ENCODE data around the gene C1QTNF5. TPM values are rescaled to one million over a fixed set of nuclear protein-coding genes. Genes with fewer than 3 reads are reported as not detected.

Gene C1QTNF5
- polyA plus RNA-seq, 3 donors: 24.4 to 32.5 (median 25.5) TPM

- no peak for DNase-seq
Observed at GRCh38 chr11:119363081-119363850, 22.6 kb upstream of the C1QTNF5 start.

GRCh38 chr11:119362741-119363080, 22.0 kb upstream of the C1QTNF5 start:
- no peak for DNase-seq

GRCh38 chr11:119361941-119362725, 21.4 kb upstream of the C1QTNF5 start:
- DNase-seq: no peak

GRCh38 chr11:119361056-119361787, 20.5 kb upstream of the C1QTNF5 start:
- peak; percentile 84 for DNase-seq

- DNase-seq: no peak
Observed at GRCh38 chr11:119359365-119360214, 18.9 kb upstream of the C1QTNF5 start.

- no peak for DNase-seq
Observed at GRCh38 chr11:119357074-119357473, 16.4 kb upstream of the C1QTNF5 start.

- DNase-seq: peak; percentile 82
Observed at GRCh38 chr11:119356349-119357031, 15.8 kb upstream of the C1QTNF5 start.

GRCh38 chr11:119355091-119355843, 14.6 kb upstream of the C1QTNF5 start:
- DNase-seq: no peak

GRCh38 chr11:119352857-119353260, 12.2 kb upstream of the C1QTNF5 start:
- DNase-seq: peak; percentile 72

GRCh38 chr11:119351232-119351631, 10.5 kb upstream of the C1QTNF5 start:
- DNase-seq: no peak

- no peak for DNase-seq
Observed at GRCh38 chr11:119350302-119350701, 9.6 kb upstream of the C1QTNF5 start.

- DNase-seq: no peak
Observed at GRCh38 chr11:119347940-119348605, 7.4 kb upstream of the C1QTNF5 start.

- DNase-seq: no peak
Observed at GRCh38 chr11:119347242-119347641, 6.6 kb upstream of the C1QTNF5 start.

GRCh38 chr11:119346605-119347004, 5.9 kb upstream of the C1QTNF5 start, which contains the start of gene MFRP:
TSS of gene MFRP (minus strand) at chr11:119346705. CDS start at chr11:119346513, 192 bp downstream.
- no peak for DNase-seq

- no peak for DNase-seq
Observed at GRCh38 chr11:119345685-119346084, 5.0 kb upstream of the C1QTNF5 start.

- no peak for DNase-seq
Observed at GRCh38 chr11:119344291-119345010, 3.8 kb upstream of the C1QTNF5 start.

- no peak for DNase-seq
Observed at GRCh38 chr11:119343726-119344125, 3.0 kb upstream of the C1QTNF5 start.

- DNase-seq: no peak
Observed at GRCh38 chr11:119342362-119343130, 1.9 kb upstream of the C1QTNF5 start.

All from renal pelvis (tissue), 4 donors.